GM12865 (cell line): ENCODE measurements around the gene LDLRAP1.

Source experiments
- DNase-seq: peaks from one replicate; pipeline ENCODE4 v3.0.0; 2010; ENCODE audit warnings: low read depth
- H3K4me3 ChIP-seq: 2 replicates; pipeline ENCODE4 v1.5.1; 2011; ENCODE audit warnings: mild to moderate bottlenecking, low read depth, low read length, control low read depth
- CTCF ChIP-seq: IDR thresholded peaks from 2 replicates; pipeline ENCODE4 v1.5.1; 2011; ENCODE audit warnings: low read length, control low read depth, low read depth, inconsistent platforms; ENCODE audit not compliant: insufficient read depth; ENCODE audit errors: missing control alignments

Gene LDLRAP1

DNA sequence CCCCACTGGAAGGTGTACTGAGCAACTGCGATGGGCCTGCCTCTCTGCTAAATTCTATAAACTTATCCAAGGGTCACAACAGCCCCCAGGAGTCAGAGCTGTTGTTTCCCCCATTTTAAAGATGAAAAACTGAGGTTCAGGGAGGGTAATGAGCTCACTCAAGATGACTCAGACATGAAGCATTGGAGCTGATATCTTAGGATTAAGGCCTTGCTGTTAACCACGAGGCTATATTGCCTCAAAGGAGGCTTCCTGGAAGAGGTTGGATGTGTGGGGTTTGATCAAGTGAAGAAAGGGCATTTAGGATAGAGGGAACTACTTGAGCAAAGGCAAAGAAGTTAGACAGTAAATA is 6.7 kb downstream of the LDLRAP1 start:
- DNase-seq, result no peak
- no peak for TF ChIP-seq CTCF
- H3K4me3 ChIP-seq, result 0 out of 2 replicates have a peak overlapping the region, but pooled peaks have one; percentile 46

GRCh38 chr1:25550683-25551310 is 7.4 kb downstream of the LDLRAP1 start:
- no peak overlapping the region for H3K4me3 ChIP-seq
- no peak for DNase-seq
- TF ChIP-seq CTCF, result no peak

- no peak overlapping the region for H3K4me3 ChIP-seq
- DNase-seq, result no peak
- TF ChIP-seq CTCF, result no peak
Measured at GRCh38 chr1:25553749-25554429, 10.5 kb downstream of the LDLRAP1 start.

GRCh38 chr1:25554430-25554780 is 11.0 kb downstream of the LDLRAP1 start:
- no peak for DNase-seq
- no peak overlapping the region for H3K4me3 ChIP-seq
- TF ChIP-seq CTCF, result no peak

DNA sequence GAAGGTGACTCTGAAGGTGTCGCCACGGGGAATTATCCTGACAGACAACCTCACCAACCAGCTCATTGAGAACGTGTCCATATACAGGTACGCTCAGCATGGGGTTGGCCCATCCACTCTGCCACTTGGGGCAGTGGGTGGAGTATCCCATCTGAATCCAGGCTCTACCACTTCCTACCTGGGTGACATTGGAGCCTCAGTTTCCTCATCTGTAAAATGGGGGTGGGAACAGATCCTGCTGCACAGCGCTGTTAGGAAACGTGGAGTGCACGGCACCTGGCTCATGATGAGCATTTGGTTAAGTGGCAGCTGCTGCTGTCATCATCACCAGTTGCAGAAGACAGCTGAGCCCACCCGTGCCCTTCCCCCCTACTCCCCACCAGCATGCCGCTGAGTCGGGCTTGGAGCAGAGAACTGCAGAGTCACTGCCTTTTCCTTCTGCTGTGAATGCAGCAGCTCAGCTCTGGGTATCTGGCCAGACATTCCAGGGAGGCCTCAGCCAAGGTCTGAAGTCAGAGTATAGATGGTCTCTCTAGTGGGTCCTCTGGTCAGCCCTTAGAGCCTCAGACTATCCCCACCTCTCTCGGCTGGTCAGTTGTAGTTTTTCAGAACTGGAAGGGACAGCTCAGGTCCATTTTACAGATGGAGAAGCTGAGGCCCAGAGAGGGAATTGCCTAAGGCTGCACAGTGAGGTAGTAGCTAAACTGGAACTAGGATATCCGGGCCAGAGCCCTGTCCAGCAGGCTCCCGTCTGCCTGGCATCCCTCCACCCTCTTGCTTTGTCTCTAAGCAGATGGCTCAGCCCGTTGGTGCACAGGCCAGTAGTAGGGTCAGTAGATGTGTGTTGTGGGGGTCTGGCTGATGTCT is 11.7 kb downstream of the LDLRAP1 start:
- TF ChIP-seq CTCF, result no peak
- DNase-seq, result no peak
- no peak overlapping the region for H3K4me3 ChIP-seq

DNA sequence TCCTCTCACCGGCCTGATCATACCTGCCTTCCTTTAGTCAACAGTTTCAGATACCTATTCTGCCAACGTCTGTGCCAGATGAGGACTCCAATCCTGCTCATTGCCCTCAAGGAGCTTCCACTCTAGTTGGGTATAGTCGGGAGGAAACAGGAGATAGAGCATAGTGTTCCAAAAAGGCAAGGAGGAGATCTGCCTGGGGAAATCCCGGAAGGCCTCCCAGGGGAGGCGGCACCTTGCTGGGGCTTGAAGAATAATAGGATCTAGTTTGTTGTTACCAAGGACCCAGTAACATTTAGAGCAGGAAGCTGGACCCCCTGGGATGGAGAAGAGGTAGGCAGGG is 12.3 kb downstream of the LDLRAP1 start:
- TF ChIP-seq CTCF, result no peak
- H3K4me3 ChIP-seq, result no peak overlapping the region
- no peak for DNase-seq
